ENCODE measurements around the gene PDC. TPM values are rescaled to one million over a fixed set of nuclear protein-coding genes. Genes with fewer than 3 reads are reported as not detected.

The PDC gene
- total and polyA plus RNA-seq, 2 donors (not counting 3 experiments of a cell fraction or from before 2014, with no cell fraction given) = not detected

GRCh38 chr1:186463926-186464325 lies 3.0 kb upstream of the PDC start:
- CTCF ChIA-PET = no interaction called here
- BruUV-seq (replicated peaks) = no TSS peak
- dilution Hi-C loops (cut with MboI; ENCODE audit: extremely low pct_ligation_motif_present, low sequenced_read_pairs) = no loop called here

GRCh38 chr1:186463511-186463910 lies 2.6 kb upstream of the PDC start:
- TF ChIP-seq POLR2AphosphoS5 (IDR thresholded peaks at IDR 0.05; ENCODE audit: insufficient read depth, low read depth, low read length) (no peak), MAX (IDR thresholded peaks at IDR 0.05; ENCODE audit: insufficient read depth, insufficient read length) (no peak), MYC (IDR thresholded peaks at IDR 0.05; ENCODE audit: low read depth, low read length) (no peak), EZH2 (IDR thresholded peaks at IDR 0.05; ENCODE audit: borderline replicate concordance, low read depth, low read length, severe bottlenecking) (no peak), FOS (IDR thresholded peaks at IDR 0.05; ENCODE audit: borderline replicate concordance, insufficient read depth, low read length) (no peak), JUN (IDR thresholded peaks at IDR 0.05; ENCODE audit: borderline replicate concordance, insufficient read depth, insufficient read length, low read depth) (no peak), CTCF (IDR thresholded peaks at IDR 0.05; ENCODE audit: extremely low read depth in 1 of 2, insufficient read depth in 1 of 2, low read depth in 1 of 2, low read length in 2 of 2) (no peak), POLR2A (IDR thresholded peaks at IDR 0.05; ENCODE audit: low read depth, low read length) (no peak), GATA2 (IDR thresholded peaks at IDR 0.05; ENCODE audit: insufficient read depth, insufficient read length, low read depth, low read length) (no peak)
- no peaks in the 10 kb centered on the region for H3K36me3 ChIP-seq (ENCODE audit: control insufficient read depth in 2 of 2, extremely low read depth in 1 of 2, insufficient read depth in 2 of 2, low read length in 2 of 2)
- DNase-seq (ENCODE audit: low read depth, low spot score) (no peak), FAIRE-seq (no peak)
- H3K27me3 ChIP-seq (ENCODE audit: control insufficient read depth in 2 of 2, insufficient read depth in 2 of 2, low read length in 2 of 2) = no peaks in the 10 kb centered on the region
- H3K4me2 ChIP-seq (ENCODE audit: insufficient read depth, low read length) = no peak overlapping the region
- H3K9me3 ChIP-seq (replicated peaks; ENCODE audit: control insufficient read depth, insufficient read depth, low read length) = no peaks in the 10 kb centered on the region
- H2AFZ ChIP-seq (ENCODE audit: low read depth, low read length) = no peak overlapping the region
- BruUV-seq (replicated peaks) = no TSS peak
- intact Hi-C loops (cut with micrococcal nuclease) = no loop called here
- ChIA-PET CTCF (no interaction called here), POLR2A (no interaction called here)
- H3K4me3 ChIP-seq (replicated peaks in 1 of 3; ENCODE audit: insufficient read depth in 1 of 3, low read depth in 1 of 3, low read length in 3 of 3) = no peak overlapping the region
- no peaks in the 10 kb centered on the region for H3K4me1 ChIP-seq (ENCODE audit: control insufficient read depth, extremely low read depth, insufficient read depth, low read length)
- H3K27ac ChIP-seq (ENCODE audit: insufficient read depth, low read depth, low read length) = no peak overlapping the region
- H3K79me2 ChIP-seq (ENCODE audit: control insufficient read depth, insufficient read depth, low read length) = no peaks in the 10 kb centered on the region
- no peaks in the 10 kb centered on the region for H3K9me1 ChIP-seq (replicated peaks; ENCODE audit: control insufficient read depth, extremely low read depth, insufficient read depth, low read length)
- dilution Hi-C loops (cut with MboI; ENCODE audit: extremely low pct_ligation_motif_present, low sequenced_read_pairs) = no loop called here
- no peak overlapping the region for H3K9ac ChIP-seq (replicated peaks; ENCODE audit: extremely low read depth, insufficient read depth, low read length)
- no peaks in the 10 kb centered on the region for H4K20me1 ChIP-seq (replicated peaks; ENCODE audit: control insufficient read depth, extremely low read depth, insufficient read depth, low read length)

More at GRCh38 chr1:186463926-186464325, 3.0 kb upstream of the PDC start:
- TF ChIP-seq GATA2 (IDR thresholded peaks at IDR 0.05; ENCODE audit: insufficient read depth, insufficient read length, low read depth, low read length) = no peak
- TF ChIP-seq POLR2A (IDR thresholded peaks at IDR 0.05; ENCODE audit: low read depth, low read length) = no peak
- TF ChIP-seq CTCF (IDR thresholded peaks at IDR 0.05; ENCODE audit: extremely low read depth in 1 of 2, insufficient read depth in 1 of 2, low read depth in 1 of 2, low read length in 2 of 2) = no peak
- no peak for TF ChIP-seq MYC (IDR thresholded peaks at IDR 0.05; ENCODE audit: low read depth, low read length)
- DNase-seq (ENCODE audit: low read depth, low spot score) (no peak), FAIRE-seq (no peak)
- Histone ChIP-seq H4K20me1 (replicated peaks; ENCODE audit: control insufficient read depth, extremely low read depth, insufficient read depth, low read length) (no peaks in the 10 kb centered on the region), H3K79me2 (ENCODE audit: control insufficient read depth, insufficient read depth, low read length) (no peaks in the 10 kb centered on the region), H2AFZ (ENCODE audit: low read depth, low read length) (no peak overlapping the region), H3K9ac (replicated peaks; ENCODE audit: extremely low read depth, insufficient read depth, low read length) (no peak overlapping the region), H3K9me3 (replicated peaks; ENCODE audit: control insufficient read depth, insufficient read depth, low read length) (no peaks in the 10 kb centered on the region), H3K36me3 (ENCODE audit: control insufficient read depth in 2 of 2, extremely low read depth in 1 of 2, insufficient read depth in 2 of 2, low read length in 2 of 2) (no peaks in the 10 kb centered on the region), H3K4me3 (replicated peaks in 1 of 3; ENCODE audit: insufficient read depth in 1 of 3, low read depth in 1 of 3, low read length in 3 of 3) (no peak overlapping the region), H3K27me3 (ENCODE audit: control insufficient read depth in 2 of 2, insufficient read depth in 2 of 2, low read length in 2 of 2) (no peaks in the 10 kb centered on the region), H3K9me1 (replicated peaks; ENCODE audit: control insufficient read depth, extremely low read depth, insufficient read depth, low read length) (no peaks in the 10 kb centered on the region), H3K4me1 (ENCODE audit: control insufficient read depth, extremely low read depth, insufficient read depth, low read length) (no peaks in the 10 kb centered on the region), H3K4me2 (ENCODE audit: insufficient read depth, low read length) (no peak overlapping the region), H3K27ac (ENCODE audit: insufficient read depth, low read depth, low read length) (no peak overlapping the region)
- POLR2A ChIA-PET = no interaction called here
- intact Hi-C loops (cut with micrococcal nuclease) = no loop called here

All from endothelial cell of umbilical vein (primary cell).